ENCODE results near the gene ARID3C.

Gene ARID3C

DNA sequence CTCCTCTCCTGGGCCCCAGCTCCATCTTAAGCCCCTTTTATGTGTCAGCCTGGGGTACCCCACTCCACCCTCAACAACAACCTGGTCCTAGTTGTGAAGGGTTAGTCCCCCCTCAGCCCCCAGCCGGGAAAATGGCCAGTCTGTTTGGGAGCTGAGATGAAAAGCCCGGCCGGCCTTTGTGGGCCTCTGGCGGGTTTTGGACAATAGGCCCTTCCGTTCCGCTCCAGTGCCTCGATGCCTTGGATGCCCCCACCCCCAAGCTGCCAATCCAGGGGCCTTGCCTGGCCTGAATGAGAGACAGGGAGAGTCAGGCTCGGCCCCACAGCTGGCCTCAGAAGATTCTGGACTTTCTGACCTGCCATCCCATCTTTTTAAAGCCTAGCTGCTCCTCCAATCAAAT, 48.5 kb downstream of the ARID3C start:
- H3K4me3 ChIP-seq (ENCODE audit: low read depth, low read length) = no peak overlapping the region
- DNase-seq (ENCODE audit: low read depth) = no peak
- TF ChIP-seq, protein P1, sequence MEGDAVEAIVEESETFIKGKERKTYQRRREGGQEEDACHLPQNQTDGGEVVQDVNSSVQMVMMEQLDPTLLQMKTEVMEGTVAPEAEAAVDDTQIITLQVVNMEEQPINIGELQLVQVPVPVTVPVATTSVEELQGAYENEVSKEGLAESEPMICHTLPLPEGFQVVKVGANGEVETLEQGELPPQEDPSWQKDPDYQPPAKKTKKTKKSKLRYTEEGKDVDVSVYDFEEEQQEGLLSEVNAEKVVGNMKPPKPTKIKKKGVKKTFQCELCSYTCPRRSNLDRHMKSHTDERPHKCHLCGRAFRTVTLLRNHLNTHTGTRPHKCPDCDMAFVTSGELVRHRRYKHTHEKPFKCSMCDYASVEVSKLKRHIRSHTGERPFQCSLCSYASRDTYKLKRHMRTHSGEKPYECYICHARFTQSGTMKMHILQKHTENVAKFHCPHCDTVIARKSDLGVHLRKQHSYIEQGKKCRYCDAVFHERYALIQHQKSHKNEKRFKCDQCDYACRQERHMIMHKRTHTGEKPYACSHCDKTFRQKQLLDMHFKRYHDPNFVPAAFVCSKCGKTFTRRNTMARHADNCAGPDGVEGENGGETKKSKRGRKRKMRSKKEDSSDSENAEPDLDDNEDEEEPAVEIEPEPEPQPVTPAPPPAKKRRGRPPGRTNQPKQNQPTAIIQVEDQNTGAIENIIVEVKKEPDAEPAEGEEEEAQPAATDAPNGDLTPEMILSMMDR (IDR thresholded peaks at IDR 0.05; ENCODE audit: insufficient read depth, low read depth, low read length, missing control alignments) = no peak

DNA sequence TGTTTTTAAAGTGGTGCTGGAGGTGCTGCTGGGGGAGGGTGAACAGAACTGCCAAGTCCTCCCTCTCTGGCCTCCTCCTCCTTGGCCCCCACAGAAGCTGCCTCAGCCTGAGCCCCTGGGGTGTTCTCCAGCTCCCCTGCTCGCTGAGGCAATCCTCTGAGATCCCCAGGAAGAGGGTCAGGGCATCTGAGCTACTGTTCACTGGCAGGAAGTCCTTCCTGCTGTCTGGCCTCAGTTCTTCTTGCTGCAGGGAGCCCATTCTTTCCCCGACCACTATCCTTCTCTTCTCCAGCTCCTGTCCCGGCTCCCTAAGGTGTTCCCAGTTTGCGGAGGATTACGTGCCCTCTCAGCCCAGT, 49.1 kb downstream of the ARID3C start:
- TF ChIP-seq, protein P1 (IDR thresholded peaks at IDR 0.05; ENCODE audit: insufficient read depth, low read depth, low read length, missing control alignments) = no peak
- no peak for DNase-seq (ENCODE audit: low read depth)
- no peak overlapping the region for H3K4me3 ChIP-seq (ENCODE audit: low read depth, low read length)

DNA sequence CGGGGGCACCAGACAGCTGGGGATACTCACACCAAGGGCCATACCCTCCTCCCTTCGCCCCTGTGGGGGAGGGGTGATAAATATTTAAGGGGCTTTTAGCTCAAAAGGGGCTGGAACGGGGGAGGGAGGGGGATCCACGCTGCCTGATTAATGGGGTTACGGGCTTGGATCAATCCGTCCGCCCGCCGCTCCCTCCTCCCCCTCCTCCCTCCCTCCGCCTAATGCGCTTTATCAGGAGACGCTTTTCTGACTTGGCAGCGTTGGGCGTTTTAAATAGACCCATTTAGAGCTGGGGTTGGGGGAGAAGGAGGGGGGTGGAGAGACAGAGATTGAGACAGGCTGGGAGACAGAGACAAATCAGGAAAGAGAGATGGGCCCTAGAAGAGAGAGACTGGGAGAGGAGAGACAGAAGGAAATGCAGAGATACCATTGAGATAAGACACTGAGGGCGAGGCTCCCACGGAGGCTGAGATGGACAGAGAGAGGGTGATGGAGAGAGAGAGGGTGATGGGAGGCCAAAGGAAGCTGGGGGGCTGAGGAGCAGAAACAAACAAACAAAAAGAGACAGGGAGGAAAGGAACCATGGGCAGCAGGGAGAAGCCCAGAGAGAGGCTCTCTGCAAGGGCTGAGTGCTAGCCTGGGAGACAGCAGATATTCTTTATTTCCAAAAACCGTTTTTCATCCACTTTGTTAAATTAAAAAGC, 49.6 kb downstream of the ARID3C start:
- DNase-seq (ENCODE audit: low read depth) = no peak
- H3K4me3 ChIP-seq (ENCODE audit: low read depth, low read length) = no peak overlapping the region
- TF ChIP-seq, protein P1 (IDR thresholded peaks at IDR 0.05; ENCODE audit: insufficient read depth, low read depth, low read length, missing control alignments) = no peak

DNA sequence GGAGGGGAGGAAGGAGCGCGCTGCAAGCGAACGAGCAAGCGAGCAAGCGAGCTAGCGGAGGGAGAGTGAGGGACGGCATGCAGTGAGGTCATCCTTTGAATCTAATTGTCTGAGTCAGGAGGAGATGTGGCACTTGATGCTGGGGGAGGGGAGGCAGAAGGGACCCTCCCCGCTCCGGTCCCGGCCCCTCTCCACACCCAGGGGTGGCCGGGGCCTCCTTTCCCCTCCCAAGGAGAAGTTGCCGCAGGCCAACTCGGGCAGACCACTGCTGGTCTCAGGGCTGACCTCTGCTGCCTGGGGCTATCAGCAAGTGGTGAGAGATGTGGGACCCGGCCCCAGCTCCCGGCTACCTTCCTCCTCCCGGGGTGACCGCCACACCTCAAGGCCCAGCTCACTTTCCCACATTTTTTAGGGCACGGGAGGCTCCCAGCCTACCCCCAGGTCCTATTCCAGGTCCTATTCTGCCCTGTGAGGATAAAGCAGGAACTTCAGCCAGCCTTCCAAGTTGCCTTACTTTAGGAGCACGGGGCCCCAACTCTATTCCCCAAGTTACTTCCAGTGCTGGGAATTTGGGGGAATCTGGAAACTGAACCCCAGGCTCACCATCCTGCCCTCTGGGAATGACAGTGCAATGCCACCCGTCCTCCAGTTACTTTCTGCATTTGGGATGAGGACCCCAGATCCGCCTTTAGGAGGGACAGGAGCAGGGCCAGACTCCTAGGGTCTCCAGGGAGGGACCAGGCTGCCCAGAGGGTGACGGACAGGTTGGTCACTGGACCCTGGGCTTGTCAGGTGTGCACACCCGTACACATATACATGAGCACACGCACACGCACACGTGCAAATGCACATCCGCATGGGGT, 50.4 kb downstream of the ARID3C start:
- no peak for DNase-seq (ENCODE audit: low read depth)
- TF ChIP-seq, protein P1 (IDR thresholded peaks at IDR 0.05; ENCODE audit: insufficient read depth, low read depth, low read length, missing control alignments) = no peak
- no peak overlapping the region for H3K4me3 ChIP-seq (ENCODE audit: low read depth, low read length)

DNA sequence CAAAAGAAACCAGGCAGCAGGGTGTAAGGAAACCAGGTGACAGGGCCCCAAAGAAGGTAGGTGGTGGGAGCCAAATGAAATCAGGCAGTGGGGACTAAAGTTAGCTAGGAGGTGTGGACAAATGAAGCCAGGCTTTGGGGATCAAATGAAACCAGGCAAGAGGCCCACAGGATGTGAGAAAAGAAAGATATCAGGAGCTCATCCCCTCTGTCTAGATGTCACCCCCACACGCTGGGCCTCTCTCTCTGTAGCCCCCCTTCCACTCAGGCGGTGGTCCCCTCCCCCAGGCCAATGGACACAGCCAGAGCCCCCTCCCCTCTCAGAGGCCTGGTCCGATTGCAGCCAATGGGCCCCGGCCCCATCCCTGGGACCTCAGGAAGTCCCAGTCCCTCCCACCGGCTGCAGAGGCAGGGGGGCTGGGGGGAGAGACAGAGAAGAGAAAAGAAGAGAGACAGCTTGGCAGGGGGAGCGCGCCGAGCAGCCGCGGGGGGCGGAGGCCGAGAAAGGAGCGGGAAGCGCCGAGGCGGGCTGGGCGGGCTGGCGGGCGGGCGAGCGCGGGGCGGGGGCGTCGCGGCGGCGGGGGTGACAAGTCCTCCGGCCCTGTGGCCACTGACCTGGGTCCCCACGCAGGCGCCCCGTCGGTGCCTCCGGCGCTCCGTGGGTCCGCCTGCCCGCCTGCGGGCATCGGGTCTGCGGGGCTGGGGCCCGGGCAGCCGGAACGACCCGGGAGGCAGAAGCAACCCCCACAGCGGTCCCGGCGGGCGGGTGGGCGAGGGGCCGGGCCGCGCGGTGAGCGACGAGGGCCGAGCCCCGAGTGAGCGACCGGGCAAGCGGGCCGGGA, 51.2 kb downstream of the ARID3C start:
- no peak overlapping the region for H3K4me3 ChIP-seq (ENCODE audit: low read depth, low read length)

More for the DNA sequence above, 51.2 kb downstream of the ARID3C start:
- TF ChIP-seq, protein P1 (IDR thresholded peaks at IDR 0.05; ENCODE audit: insufficient read depth, low read depth, low read length, missing control alignments) = no peak
- no peak for DNase-seq (ENCODE audit: low read depth)
